ENCODE data around the gene MTFR1L. TPM values are rescaled to one million over a fixed set of nuclear protein-coding genes. Genes with fewer than 3 reads are reported as not detected.

Gene MTFR1L
- polyA plus RNA-seq, 3 donors: 67.3 to 73.5 (median 69.9) TPM

DNA sequence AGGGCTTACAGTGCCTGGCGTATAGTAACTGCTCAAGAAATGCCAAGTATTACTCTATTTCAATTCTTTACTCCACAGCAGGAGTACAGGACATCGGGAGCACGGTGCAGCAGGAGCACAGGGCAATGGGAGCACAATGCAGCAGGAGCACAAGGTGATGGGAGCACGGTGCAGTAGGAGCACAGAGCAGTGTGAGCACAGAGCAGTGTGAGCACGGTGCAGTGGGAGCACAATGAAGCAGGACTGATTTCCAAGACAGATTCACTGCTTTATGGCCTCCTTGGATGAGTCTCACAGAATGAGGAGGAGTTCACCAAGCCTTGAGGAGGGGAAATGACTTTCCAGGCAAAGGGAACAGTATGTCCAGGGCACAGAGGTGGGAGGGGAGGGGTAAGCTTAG, 60.8 kb downstream of the MTFR1L start:
- no peaks in the 10 kb centered on the region for H3K36me3 Mint-ChIP-seq
- peak overlapping the region in 1 of 7 donors; percentile 10 for H3K27ac Mint-ChIP-seq
- peaks cover 2 to 8% (median 5%) of the 10 kb centered on the region in 3 donors for H3K27me3 Mint-ChIP-seq (ENCODE audit: low read depth in 3 of 3)

DNA sequence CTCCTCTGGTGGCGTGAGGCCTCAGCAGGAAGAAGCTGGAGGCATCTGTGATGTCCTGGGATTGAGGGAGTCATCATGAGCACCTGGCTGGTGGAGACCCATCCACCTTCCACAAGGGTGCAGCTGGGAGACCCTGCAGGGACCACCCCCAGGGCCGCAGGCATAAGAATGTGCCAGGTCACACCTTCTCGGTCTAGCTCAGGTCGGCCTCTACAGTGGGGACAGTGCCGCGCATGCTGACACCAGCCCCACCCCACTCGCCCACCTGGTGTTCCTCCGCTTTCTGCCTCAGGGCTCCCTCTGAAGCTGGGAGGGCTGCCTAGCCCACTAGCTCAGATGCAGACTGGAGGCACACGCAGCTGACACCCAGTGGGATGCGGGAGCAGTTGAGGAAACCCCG, 61.5 kb downstream of the MTFR1L start:
- no peaks in the 10 kb centered on the region for H3K79me2 ChIP-seq (ENCODE audit: insufficient read depth, low read length)

More for the DNA sequence above, 60.8 kb downstream of the MTFR1L start:
- peaks cover 0 to 2% (median 0%) of the 10 kb centered on the region in 7 donors for H3K9me3 Mint-ChIP-seq
- no peak overlapping the region for H3K4me3 ChIP-seq (replicated peaks in 1 of 3; ENCODE audit: low read depth in 2 of 3, low read length in 3 of 3)
- TF ChIP-seq, protein P1, sequence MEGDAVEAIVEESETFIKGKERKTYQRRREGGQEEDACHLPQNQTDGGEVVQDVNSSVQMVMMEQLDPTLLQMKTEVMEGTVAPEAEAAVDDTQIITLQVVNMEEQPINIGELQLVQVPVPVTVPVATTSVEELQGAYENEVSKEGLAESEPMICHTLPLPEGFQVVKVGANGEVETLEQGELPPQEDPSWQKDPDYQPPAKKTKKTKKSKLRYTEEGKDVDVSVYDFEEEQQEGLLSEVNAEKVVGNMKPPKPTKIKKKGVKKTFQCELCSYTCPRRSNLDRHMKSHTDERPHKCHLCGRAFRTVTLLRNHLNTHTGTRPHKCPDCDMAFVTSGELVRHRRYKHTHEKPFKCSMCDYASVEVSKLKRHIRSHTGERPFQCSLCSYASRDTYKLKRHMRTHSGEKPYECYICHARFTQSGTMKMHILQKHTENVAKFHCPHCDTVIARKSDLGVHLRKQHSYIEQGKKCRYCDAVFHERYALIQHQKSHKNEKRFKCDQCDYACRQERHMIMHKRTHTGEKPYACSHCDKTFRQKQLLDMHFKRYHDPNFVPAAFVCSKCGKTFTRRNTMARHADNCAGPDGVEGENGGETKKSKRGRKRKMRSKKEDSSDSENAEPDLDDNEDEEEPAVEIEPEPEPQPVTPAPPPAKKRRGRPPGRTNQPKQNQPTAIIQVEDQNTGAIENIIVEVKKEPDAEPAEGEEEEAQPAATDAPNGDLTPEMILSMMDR (IDR thresholded peaks at IDR 0.05): no peak
- H3K9me3 ChIP-seq (replicated peaks in 1 of 2; ENCODE audit: control insufficient read depth in 1 of 2, insufficient read depth in 1 of 2, low read length in 2 of 2): no peaks in the 10 kb centered on the region
- no peaks in the 10 kb centered on the region for H3K27me3 ChIP-seq (ENCODE audit: control insufficient read depth in 2 of 2, insufficient read depth in 2 of 2, low read length in 2 of 2)
- 96% methylated on average over 5 of the region's 5 CpGs for WGBS (ENCODE audit: insufficient coverage)
- H3K4me3 Mint-ChIP-seq: no peak overlapping the region
- intact Hi-C loops (cut with micrococcal nuclease): no loop called here
- no peak overlapping the region for H2AFZ ChIP-seq (ENCODE audit: insufficient read depth, low read depth, low read length, poor library complexity, severe bottlenecking)
- peaks cover 10% of the 10 kb centered on the region for H3K4me1 Mint-ChIP-seq
- H3K27ac ChIP-seq (ENCODE audit: low read depth in 1 of 2, low read length in 2 of 2): no peak overlapping the region
- H3K79me2 ChIP-seq (ENCODE audit: insufficient read depth, low read length): no peaks in the 10 kb centered on the region
- no peak overlapping the region for H3K4me2 ChIP-seq (replicated peaks; ENCODE audit: extremely low read depth, low read length, poor library complexity, severe bottlenecking)
- peaks cover 9 to 12% of the 10 kb centered on the region in 2 donors for H3K4me1 ChIP-seq (ENCODE audit: control insufficient read depth in 1 of 2, insufficient read depth in 2 of 2, low read length in 2 of 2)
- no peak for DNase-seq
- H3K36me3 ChIP-seq (replicated peaks in 1 of 2; ENCODE audit: control insufficient read depth in 1 of 2, insufficient read depth in 2 of 2, low read length in 2 of 2): no peaks in the 10 kb centered on the region
- no peaks in the 10 kb centered on the region for H4K20me1 ChIP-seq (ENCODE audit: insufficient read depth, low read length)
- H3K9ac ChIP-seq (ENCODE audit: insufficient read depth, low read length, poor library complexity, severe bottlenecking): no peak overlapping the region

More for the DNA sequence above, 61.5 kb downstream of the MTFR1L start:
- Histone ChIP-seq H3K9me3 (replicated peaks in 1 of 2; ENCODE audit: control insufficient read depth in 1 of 2, insufficient read depth in 1 of 2, low read length in 2 of 2) (no peaks in the 10 kb centered on the region), H3K36me3 (replicated peaks in 1 of 2; ENCODE audit: control insufficient read depth in 1 of 2, insufficient read depth in 2 of 2, low read length in 2 of 2) (no peaks in the 10 kb centered on the region), H3K4me1 (ENCODE audit: control insufficient read depth in 1 of 2, insufficient read depth in 2 of 2, low read length in 2 of 2) (peaks cover 3 to 5% of the 10 kb centered on the region in 2 donors), H3K27me3 (ENCODE audit: control insufficient read depth in 2 of 2, insufficient read depth in 2 of 2, low read length in 2 of 2) (no peaks in the 10 kb centered on the region), H3K27ac (ENCODE audit: low read depth in 1 of 2, low read length in 2 of 2) (no peak overlapping the region), H3K4me2 (replicated peaks; ENCODE audit: extremely low read depth, low read length, poor library complexity, severe bottlenecking) (no peak overlapping the region), H4K20me1 (ENCODE audit: insufficient read depth, low read length) (no peaks in the 10 kb centered on the region), H3K9ac (ENCODE audit: insufficient read depth, low read length, poor library complexity, severe bottlenecking) (no peak overlapping the region), H2AFZ (ENCODE audit: insufficient read depth, low read depth, low read length, poor library complexity, severe bottlenecking) (no peak overlapping the region), H3K4me3 (replicated peaks in 1 of 3; ENCODE audit: low read depth in 2 of 3, low read length in 3 of 3) (no peak overlapping the region)
- DNase-seq: no peak
- H3K27ac Mint-ChIP-seq: no peak overlapping the region
- 93% methylated on average over 10 of the region's 11 CpGs for WGBS (ENCODE audit: insufficient coverage)
- H3K4me3 Mint-ChIP-seq: no peak overlapping the region
- TF ChIP-seq, protein P1 (IDR thresholded peaks at IDR 0.05): no peak
- H3K4me1 Mint-ChIP-seq: peaks cover 6% of the 10 kb centered on the region
- H3K27me3 Mint-ChIP-seq (ENCODE audit: low read depth in 3 of 3): peaks cover 0 to 6% (median 2%) of the 10 kb centered on the region in 3 donors
- no peaks in the 10 kb centered on the region for H3K36me3 Mint-ChIP-seq
- intact Hi-C loops (cut with micrococcal nuclease): no loop called here
- no peaks in the 10 kb centered on the region for H3K9me3 Mint-ChIP-seq

Small RNA genes within 50 kb of the gene (small RNA-seq; reads per million reads assigned to genes)
- not detected for gene RF00019 (ENCODE audit: insufficient read length, low read depth)

Other genes with a start within 250 kb of the MTFR1L start
- 1 to 10 TPM; 1.2 to 7.2 (median 1.7) TPM for gene MAN1C1, start 203.2 kb upstream of the MTFR1L start, polyA plus RNA-seq
- 10 to 100 TPM in 1 of 3 donors, 1 to 10 TPM in 2; 1.5 to 31.5 (median 3.5) TPM for gene SELENON, start 19.8 kb upstream of the MTFR1L start, polyA plus RNA-seq
- under 1 TPM; 0.19 to 0.44 (median 0.44) TPM for gene AUNIP, start 39.5 kb downstream of the MTFR1L start, polyA plus RNA-seq
- gene PAQR7, start 55.8 kb downstream of the MTFR1L start, polyA plus RNA-seq: 10 to 100 TPM in 1 of 3 donors, 1 to 10 TPM in 1, under 1 TPM in 1; 0.92 to 13.3 (median 1.0) TPM
- gene STMN1, start 86.5 kb downstream of the MTFR1L start, polyA plus RNA-seq: 1 to 10 TPM; 1.5 to 8.1 (median 3.5) TPM
- gene PAFAH2, start 178.1 kb downstream of the MTFR1L start, polyA plus RNA-seq: 1 to 10 TPM; 6.4 to 9.2 (median 6.8) TPM
- gene EXTL1, start 201.8 kb downstream of the MTFR1L start, polyA plus RNA-seq: not detected
- not detected for gene SLC30A2, start 226.2 kb downstream of the MTFR1L start, polyA plus RNA-seq
- gene TRIM63, start 247.7 kb downstream of the MTFR1L start, polyA plus RNA-seq: under 1 TPM in 1 of 3 donors, not detected in 2; 0.09 TPM